CD14-positive monocyte (primary cell): Measurements from ENCODE around the gene CTDNEP1. TPM values are rescaled to one million over a fixed set of nuclear protein-coding genes. Genes with fewer than 3 reads are reported as not detected.

Experiments
- DNase-seq, 3 donors: peaks; one replicate each; pipeline ENCODE4 v3.0.0-alpha.2; 2011 to 2022
- H2AFZ ChIP-seq: 2 replicates; pipeline ENCODE4 v1.6.0; 2012; ENCODE audit warnings: mild to moderate bottlenecking, low read depth, low read length, inconsistent platforms; ENCODE audit not compliant: insufficient read depth, poor library complexity, severe bottlenecking
- H3K27ac ChIP-seq, 2 donors: 1 replicate in 1 of 2; 2 replicates in 1 of 2; pipeline ENCODE4 v1.5.1; 2012 to 2013; ENCODE audit warnings: low read length in 2 of 2, control low read depth in 1 of 2, inconsistent platforms in 1 of 2, low read depth in 1 of 2, mild to moderate bottlenecking in 1 of 2
- H3K27me3 ChIP-seq, 2 donors: one replicate each; pipeline versions ENCODE4 v1.6.0 to v1.6.1; 2011 to 2013; ENCODE audit warnings: low read length in 2 of 2; ENCODE audit not compliant: control insufficient read depth in 2 of 2, insufficient read depth in 2 of 2
- H3K36me3 ChIP-seq, 2 donors: replicated peaks in 1 of 2; 1 replicate in 1 of 2; 2 replicates in 1 of 2; pipeline versions ENCODE4 v1.5.1 to v1.6.1; 2012 to 2013; ENCODE audit warnings: low read length in 2 of 2, control low read depth in 1 of 2, inconsistent platforms in 1 of 2, mild to moderate bottlenecking in 1 of 2; ENCODE audit not compliant: insufficient read depth in 2 of 2, control insufficient read depth in 1 of 2
- H3K4me1 ChIP-seq, 2 donors: 1 replicate in 1 of 2; 2 replicates in 1 of 2; pipeline versions ENCODE4 v1.5.1 to v1.6.1; 2012 to 2013; ENCODE audit warnings: low read length in 2 of 2, control low read depth in 1 of 2, inconsistent platforms in 1 of 2, mild to moderate bottlenecking in 1 of 2, moderate library complexity in 1 of 2; ENCODE audit not compliant: insufficient read depth in 2 of 2, control insufficient read depth in 1 of 2
- H3K4me2 ChIP-seq: replicated peaks from 2 replicates; pipeline ENCODE3; 2012; ENCODE audit warnings: low read length, moderate library complexity, mild to moderate bottlenecking; ENCODE audit not compliant: poor library complexity, severe bottlenecking; ENCODE audit errors: extremely low read depth
- H3K4me3 ChIP-seq, 3 experiments: fragments of 200-600 bp in 1 of 3; sonication (generic) in 1 of 3; replicated peaks in 1 of 3; 1 replicate in 2 of 3; 2 replicates in 1 of 3; pipeline ENCODE4 v1.5.1; 2011 to 2013; ENCODE audit warnings: low read length in 3 of 3, mild to moderate bottlenecking in 3 of 3, control low read depth in 2 of 3, low read depth in 2 of 3, inconsistent platforms in 1 of 3, moderate library complexity in 1 of 3
- H3K79me2 ChIP-seq: 2 replicates; pipeline ENCODE4 v1.6.0; 2012; ENCODE audit warnings: mild to moderate bottlenecking, control low read depth, inconsistent platforms, low read length, moderate library complexity; ENCODE audit not compliant: insufficient read depth
- H3K9ac ChIP-seq: 2 replicates; pipeline ENCODE4 v1.6.0; 2017; ENCODE audit warnings: low read length, mild to moderate bottlenecking; ENCODE audit not compliant: insufficient read depth, poor library complexity, severe bottlenecking
- H3K9me3 ChIP-seq, 2 donors: replicated peaks in 1 of 2; 1 replicate in 1 of 2; 2 replicates in 1 of 2; pipeline versions ENCODE4 v1.5.1 to v1.6.1; 2012 to 2013; ENCODE audit warnings: low read length in 2 of 2, control low read depth in 1 of 2; ENCODE audit not compliant: control insufficient read depth in 1 of 2, insufficient read depth in 1 of 2
- H4K20me1 ChIP-seq: 2 replicates; pipeline ENCODE4 v1.6.0; 2012; ENCODE audit warnings: mild to moderate bottlenecking, low read length, control low read depth, moderate library complexity; ENCODE audit not compliant: insufficient read depth
- H3K27ac Mint-ChIP-seq, 7 donors: one replicate each; pipeline ENCODE4 v1.8.0; 2020; ENCODE audit warnings: mild to moderate bottlenecking in 7 of 7, mixed read lengths in 7 of 7, moderate library complexity in 6 of 7, inconsistent platforms in 2 of 7
- H3K27me3 Mint-ChIP-seq, 3 donors: one replicate each; pipeline ENCODE4 v1.8.0; 2021 to 2022; ENCODE audit warnings: low read depth in 3 of 3, mild to moderate bottlenecking in 3 of 3, mixed read lengths in 3 of 3, moderate library complexity in 3 of 3, inconsistent platforms in 1 of 3
- H3K36me3 Mint-ChIP-seq, 2 donors: one replicate each; pipeline ENCODE4 v1.8.0; 2020; ENCODE audit warnings: mixed read lengths in 2 of 2, inconsistent platforms in 1 of 2, mild to moderate bottlenecking in 1 of 2
- H3K4me1 Mint-ChIP-seq: one replicate; pipeline ENCODE4 v1.8.0; 2020; ENCODE audit warnings: mild to moderate bottlenecking, mixed read lengths
- H3K4me3 Mint-ChIP-seq, 2 donors: one replicate each; pipeline ENCODE4 v1.8.0; 2020; ENCODE audit warnings: mild to moderate bottlenecking in 2 of 2, mixed read lengths in 2 of 2, moderate library complexity in 1 of 2
- H3K9me3 Mint-ChIP-seq, 7 donors: one replicate each; pipeline ENCODE4 v1.8.0; 2020 to 2022; ENCODE audit warnings: mixed read lengths in 7 of 7, mild to moderate bottlenecking in 6 of 7, moderate library complexity in 6 of 7, inconsistent platforms in 2 of 7
- WGBS: methylation state at CpG from one replicate; pipeline ENCODE4 v1.1.5; 2013; ENCODE audit warnings: missing lambda C conversion rate; ENCODE audit not compliant: insufficient coverage; 5-methylcytosine and 5-hydroxymethylcytosine counted together
- intact Hi-C, 2 donors: fragments of 100-400 bp; cut with micrococcal nuclease; formaldehyde crosslinking; loops; one replicate each; pipeline versions ENCODE4 v1.15.0 to v1.15.1; 2023
- polyA plus RNA-seq, 3 donors: library from polyadenylated mRNA; depleted of rRNA in 1 of 3; unstranded in 2 of 3; stranded (reverse) in 1 of 3; fragments of 300-500 nt in 2 of 3; fragments of >200 nt in 1 of 3; fragmentation: Illumina TruSeq in 2 of 3; gene quantifications; 1 replicate in 2 of 3; 2 replicates in 1 of 3; pipeline ENCODE4 v1.2.3, GENCODE V29; 2012 to 2021
- TF ChIP-seq, protein P1 (sequence below): fragments of 200-600 bp; IDR thresholded peaks from one replicate; pipeline ENCODE4 v1.8.0; 2022; ENCODE audit warnings: antibody characterized with exemption, mild to moderate bottlenecking

Gene CTDNEP1
- polyA plus RNA-seq, 3 donors, result 29.5 to 198 (median 38.3) TPM

DNA sequence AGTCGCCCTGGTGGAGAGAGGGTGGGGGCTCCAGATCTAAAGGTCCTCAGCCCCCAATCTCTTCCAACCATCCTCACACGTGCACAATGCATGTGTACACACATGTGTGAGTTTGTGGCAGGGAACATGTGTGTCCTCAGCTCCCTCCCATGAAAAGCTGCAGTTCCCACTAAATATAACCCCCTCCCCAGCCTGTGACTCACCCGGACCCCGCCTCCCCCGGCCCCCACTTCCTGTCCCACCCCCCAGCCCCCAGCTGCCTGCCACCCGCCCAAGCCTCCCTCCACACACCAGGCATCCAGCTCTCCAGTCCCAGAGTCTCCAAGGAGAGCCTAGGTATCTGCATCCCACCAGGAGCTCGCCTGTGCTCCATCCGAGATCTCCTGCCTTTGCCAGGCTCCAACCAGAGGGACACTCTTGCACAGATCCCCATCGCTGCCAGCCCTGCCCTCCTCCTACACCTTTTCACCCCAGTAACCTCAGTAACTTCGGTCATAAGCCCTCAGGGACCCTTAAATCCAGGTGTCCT is 35.8 kb downstream of the CTDNEP1 start:
- Histone ChIP-seq H3K9me3 (no peaks in the 10 kb centered on the region), H3K9ac (no peak overlapping the region), H2AFZ (no peak overlapping the region), H3K27me3 (no peaks in the 10 kb centered on the region), H3K27ac (peak overlapping the region; percentile 8 to 71), H3K4me2 (peak overlapping the region; percentile 90), H4K20me1 (peaks cover 46% of the 10 kb centered on the region), H3K4me3 (peak overlapping the region in 1 of 3 experiments; percentile 83), H3K36me3 (no peaks in the 10 kb centered on the region), H3K79me2 (peaks cover 63% of the 10 kb centered on the region), H3K4me1 (peaks cover 63 to 68% of the 10 kb centered on the region in 2 donors)
- TF ChIP-seq, protein P1, sequence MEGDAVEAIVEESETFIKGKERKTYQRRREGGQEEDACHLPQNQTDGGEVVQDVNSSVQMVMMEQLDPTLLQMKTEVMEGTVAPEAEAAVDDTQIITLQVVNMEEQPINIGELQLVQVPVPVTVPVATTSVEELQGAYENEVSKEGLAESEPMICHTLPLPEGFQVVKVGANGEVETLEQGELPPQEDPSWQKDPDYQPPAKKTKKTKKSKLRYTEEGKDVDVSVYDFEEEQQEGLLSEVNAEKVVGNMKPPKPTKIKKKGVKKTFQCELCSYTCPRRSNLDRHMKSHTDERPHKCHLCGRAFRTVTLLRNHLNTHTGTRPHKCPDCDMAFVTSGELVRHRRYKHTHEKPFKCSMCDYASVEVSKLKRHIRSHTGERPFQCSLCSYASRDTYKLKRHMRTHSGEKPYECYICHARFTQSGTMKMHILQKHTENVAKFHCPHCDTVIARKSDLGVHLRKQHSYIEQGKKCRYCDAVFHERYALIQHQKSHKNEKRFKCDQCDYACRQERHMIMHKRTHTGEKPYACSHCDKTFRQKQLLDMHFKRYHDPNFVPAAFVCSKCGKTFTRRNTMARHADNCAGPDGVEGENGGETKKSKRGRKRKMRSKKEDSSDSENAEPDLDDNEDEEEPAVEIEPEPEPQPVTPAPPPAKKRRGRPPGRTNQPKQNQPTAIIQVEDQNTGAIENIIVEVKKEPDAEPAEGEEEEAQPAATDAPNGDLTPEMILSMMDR, result no peak
- H3K36me3 Mint-ChIP-seq, result peaks cover 0 to 5% of the 10 kb centered on the region in 2 donors
- H3K4me3 Mint-ChIP-seq, result peak overlapping the region; percentile 69 to 75
- H3K27ac Mint-ChIP-seq, result peak overlapping the region in 6 of 7 donors; percentile 25 to 100 (median 98)
- H3K9me3 Mint-ChIP-seq, result peaks cover 0 to 2% (median 0%) of the 10 kb centered on the region in 7 donors
- 33% methylated on average over 4 of the region's 10 CpGs for WGBS
- H3K4me1 Mint-ChIP-seq, result peaks cover 74% of the 10 kb centered on the region
- no peak for DNase-seq
- peaks cover 2 to 11% (median 3%) of the 10 kb centered on the region in 3 donors for H3K27me3 Mint-ChIP-seq
- intact Hi-C loops, result loop anchor here in 1 of 2 donors (2.0 to 10.0 kb wide), 3 partner anchors 19 to 189 kb away; partner anchors contain the start of genes CTDNEP1, DVL2, ELP5 and NLGN2

GRCh38 chr17:7215136-7215638 is 36.3 kb downstream of the CTDNEP1 start:
- Histone ChIP-seq H3K4me2 (peak overlapping the region; percentile 78), H3K9me3 (no peaks in the 10 kb centered on the region), H3K4me1 (peaks cover 58 to 63% of the 10 kb centered on the region in 2 donors), H4K20me1 (peaks cover 51% of the 10 kb centered on the region), H2AFZ (no peak overlapping the region), H3K36me3 (no peaks in the 10 kb centered on the region), H3K9ac (no peak overlapping the region), H3K27ac (peak overlapping the region; percentile 69 to 71), H3K4me3 (peak overlapping the region in 2 of 3 experiments; percentile 62 to 83), H3K79me2 (peaks cover 63% of the 10 kb centered on the region), H3K27me3 (no peaks in the 10 kb centered on the region)
- Mint-ChIP-seq H3K9me3 (peaks cover 0 to 2% (median 0%) of the 10 kb centered on the region in 7 donors), H3K36me3 (peaks cover 2 to 9% of the 10 kb centered on the region in 2 donors), H3K4me1 (peaks cover 68% of the 10 kb centered on the region), H3K27ac (peak overlapping the region in 6 of 7 donors; percentile 94 to 100 (median 99)), H3K4me3 (peak overlapping the region; percentile 89 to 90), H3K27me3 (peaks cover 2 to 11% (median 3%) of the 10 kb centered on the region in 3 donors)
- TF ChIP-seq, protein P1, result no peak
- intact Hi-C loops, result loop anchor here in 1 of 2 donors (2.0 to 10.0 kb wide), 3 partner anchors 20 to 190 kb away; partner anchors contain the start of genes CTDNEP1, DVL2, ELP5 and NLGN2
- 20% methylated on average over 2 of the region's 9 CpGs for WGBS
- DNase-seq, result no peak
